Measurements from ENCODE around the gene PITPNB.

The PITPNB gene

GRCh38 chr22:27918341-27919221 lies 475 bp downstream of the PITPNB start:
- DNase-seq: peak; percentile 34

GRCh38 chr22:27915986-27916385 lies 3.1 kb downstream of the PITPNB start:
- DNase-seq: no peak

DNA sequence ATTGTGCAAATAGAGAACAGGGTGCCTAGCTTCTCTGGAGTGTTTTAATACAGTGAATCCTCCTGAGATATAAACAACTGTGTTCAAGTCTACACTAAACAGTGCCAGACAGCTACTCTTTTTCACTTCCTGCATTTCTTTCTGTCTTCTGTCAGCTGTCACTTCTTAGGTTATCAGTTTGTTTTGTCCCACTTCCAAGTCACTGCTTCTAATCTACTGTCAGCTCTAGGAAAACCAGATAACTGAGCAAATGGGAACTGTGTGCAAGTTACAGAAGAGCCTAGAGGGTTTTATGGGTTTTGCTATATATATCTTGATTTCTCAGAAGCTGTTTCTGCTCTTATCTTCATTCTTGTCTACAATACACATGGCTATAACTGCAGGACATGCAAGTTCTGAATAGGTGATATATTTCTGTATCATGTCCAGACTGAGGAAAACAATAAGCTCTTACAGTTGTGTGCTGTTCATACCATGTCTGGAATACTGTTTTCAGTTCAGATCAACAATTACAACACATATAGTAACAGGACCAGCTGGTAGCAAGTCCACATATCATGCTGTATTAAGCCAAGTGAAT lies 5.8 kb downstream of the PITPNB start:
- no peak for DNase-seq

GRCh38 chr22:27912101-27912500 lies 7.0 kb downstream of the PITPNB start:
- DNase-seq: no peak

DNA sequence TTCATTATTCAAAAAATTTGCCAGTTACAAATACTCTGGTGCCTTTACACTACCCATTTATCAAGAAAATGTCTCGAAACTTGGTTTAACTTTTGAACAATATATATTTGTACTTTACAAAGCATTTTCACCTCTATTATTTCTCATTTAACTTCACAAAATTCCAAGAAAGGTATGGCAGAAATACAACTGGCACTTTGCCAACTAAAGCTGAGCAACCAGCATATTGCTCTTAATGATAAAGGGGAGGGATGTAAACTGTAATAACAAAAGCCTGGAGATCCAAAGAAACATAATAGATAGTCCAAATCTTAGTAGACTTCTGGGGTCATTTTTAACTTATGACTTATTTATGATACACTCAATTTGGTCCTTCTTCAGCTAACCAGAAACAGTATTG lies 7.7 kb downstream of the PITPNB start:
- no peak for DNase-seq

GRCh38 chr22:27906241-27906640 lies 12.8 kb downstream of the PITPNB start:
- DNase-seq: no peak

GRCh38 chr22:27905653-27906052 lies 13.4 kb downstream of the PITPNB start:
- DNase-seq: no peak

GRCh38 chr22:27903805-27904473 lies 15.1 kb downstream of the PITPNB start:
- DNase-seq: no peak

GRCh38 chr22:27900153-27900552 lies 18.9 kb downstream of the PITPNB start:
- DNase-seq: no peak

DNA sequence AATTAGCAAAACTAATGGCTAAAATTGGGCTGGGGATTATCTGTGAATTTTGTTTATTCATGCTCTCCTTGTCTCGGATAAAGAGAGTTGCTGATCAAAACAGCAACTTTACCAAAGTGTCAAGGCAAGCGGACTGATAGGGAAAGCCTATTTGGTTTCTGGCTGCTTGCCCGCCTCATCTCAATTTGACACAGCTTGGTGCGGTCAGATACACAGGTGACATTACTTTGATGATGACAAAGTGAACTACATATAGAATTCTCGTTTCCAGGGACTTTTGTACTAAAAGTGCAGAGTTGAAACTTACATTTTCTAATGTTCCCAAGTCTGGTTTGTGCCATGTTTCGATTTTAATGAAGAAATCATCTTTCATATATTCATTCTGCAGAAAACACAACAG lies 22.8 kb downstream of the PITPNB start:
- no peak for DNase-seq

DNA sequence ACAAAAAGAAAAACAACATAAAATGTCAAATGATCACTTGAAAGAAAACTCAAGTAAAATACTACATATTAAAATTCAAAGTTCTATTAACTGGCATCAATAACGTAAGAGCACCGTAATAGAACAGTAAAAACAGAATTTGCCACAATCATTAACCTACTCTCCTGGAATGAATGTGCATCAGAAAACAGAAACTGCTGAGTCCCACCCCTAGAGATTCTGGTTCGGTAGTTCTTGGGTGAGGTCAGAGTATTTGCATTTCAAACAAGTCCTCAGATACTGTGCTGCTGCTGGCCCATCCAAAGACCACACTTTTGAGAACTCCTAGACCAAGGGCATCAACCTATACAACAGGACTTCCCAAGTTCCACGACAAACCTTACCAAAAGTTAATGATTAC lies 23.5 kb downstream of the PITPNB start:
- DNase-seq: no peak

DNA sequence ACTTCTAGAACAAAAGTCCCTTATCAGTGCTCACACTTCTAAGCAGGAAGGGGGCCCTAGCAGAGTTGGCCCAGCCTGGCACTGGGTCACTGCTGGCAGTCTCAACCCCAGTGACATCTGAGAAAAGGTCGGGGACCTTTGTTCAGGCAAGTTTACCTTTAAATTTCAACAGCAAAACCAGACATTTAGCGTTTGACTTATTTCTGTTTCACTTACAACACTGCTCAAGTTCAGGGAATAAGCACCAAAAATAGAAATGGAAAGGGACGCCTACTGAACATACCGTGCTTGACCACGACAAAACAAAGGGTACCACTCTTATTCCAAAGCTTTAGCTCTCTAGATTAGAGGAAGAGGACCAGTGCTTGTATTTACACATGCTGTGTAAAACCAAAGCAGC lies 26.2 kb downstream of the PITPNB start:
- no peak for DNase-seq

- no peak for DNase-seq
These were observed 27.0 kb downstream of the PITPNB start for GRCh38 chr22:27892064-27892463.

DNA sequence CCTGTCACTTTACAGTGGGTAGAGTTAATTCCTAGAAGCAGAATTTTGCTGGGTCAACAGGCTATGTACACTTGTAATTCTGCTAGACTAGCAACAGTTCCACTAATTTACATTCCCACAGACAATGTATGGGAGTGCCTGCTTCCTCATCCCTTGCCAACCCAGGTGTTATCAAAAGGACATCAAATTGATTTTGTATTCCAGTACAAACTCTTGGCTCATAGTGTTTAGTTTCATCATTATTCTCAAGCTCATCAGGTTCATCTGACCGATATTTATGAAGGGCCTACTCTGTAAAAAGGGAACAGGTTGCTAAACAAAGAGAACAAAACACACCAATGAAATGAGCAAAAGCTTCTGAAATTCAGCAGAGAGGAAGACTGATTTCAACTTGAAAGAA lies 30.7 kb downstream of the PITPNB start:
- no peak for DNase-seq

DNA sequence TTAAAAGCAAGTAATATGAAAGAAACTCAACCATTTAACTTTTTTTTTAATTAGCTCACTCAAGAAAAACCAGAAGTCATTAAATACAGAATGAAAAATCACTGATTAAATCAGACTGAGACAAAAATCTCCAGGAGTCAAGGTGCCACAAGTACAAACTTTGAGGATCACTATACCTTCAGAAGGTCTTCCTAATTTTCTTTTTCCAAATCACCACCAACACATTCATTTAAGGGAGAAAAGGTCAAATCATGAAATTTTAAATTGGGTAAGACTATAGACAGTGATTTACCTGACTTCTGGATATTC lies 32.3 kb downstream of the PITPNB start:
- no peak for DNase-seq

- no peak for DNase-seq
These were observed 32.8 kb downstream of the PITPNB start for GRCh38 chr22:27885977-27886842.

DNA sequence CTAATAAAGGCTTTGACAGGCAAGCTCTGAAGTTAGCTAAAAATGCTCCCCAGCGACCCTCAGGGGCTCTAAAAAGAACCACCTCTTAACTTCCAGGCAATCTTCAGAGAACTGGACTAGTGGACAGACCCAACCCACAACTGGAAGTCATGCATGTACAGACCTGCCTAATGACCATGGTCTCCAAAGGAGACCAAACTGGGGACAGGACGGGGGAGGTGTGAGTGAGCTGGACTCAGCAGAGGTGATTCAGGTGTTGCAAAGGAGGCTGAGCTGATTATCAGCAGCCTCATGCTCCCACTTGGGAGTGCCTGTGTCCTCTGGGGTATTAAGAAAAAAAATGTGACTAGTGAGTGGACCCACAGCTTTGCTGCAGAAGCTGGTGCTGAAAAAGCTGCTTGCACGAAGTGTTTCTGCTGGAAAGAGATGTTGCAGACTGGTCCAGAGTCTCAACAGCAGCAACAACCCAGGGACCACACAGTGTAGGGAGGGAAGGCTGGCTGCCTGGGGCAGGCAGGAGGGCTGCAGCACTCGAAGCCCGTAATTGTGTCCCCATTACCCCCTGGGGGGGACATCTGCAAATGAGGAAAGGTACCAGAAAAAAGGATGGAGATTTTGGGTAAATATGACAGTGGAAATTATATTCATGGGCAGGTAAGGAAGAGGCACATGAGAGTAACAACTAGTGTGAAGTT lies 35.3 kb downstream of the PITPNB start:
- no peak for DNase-seq

DNA sequence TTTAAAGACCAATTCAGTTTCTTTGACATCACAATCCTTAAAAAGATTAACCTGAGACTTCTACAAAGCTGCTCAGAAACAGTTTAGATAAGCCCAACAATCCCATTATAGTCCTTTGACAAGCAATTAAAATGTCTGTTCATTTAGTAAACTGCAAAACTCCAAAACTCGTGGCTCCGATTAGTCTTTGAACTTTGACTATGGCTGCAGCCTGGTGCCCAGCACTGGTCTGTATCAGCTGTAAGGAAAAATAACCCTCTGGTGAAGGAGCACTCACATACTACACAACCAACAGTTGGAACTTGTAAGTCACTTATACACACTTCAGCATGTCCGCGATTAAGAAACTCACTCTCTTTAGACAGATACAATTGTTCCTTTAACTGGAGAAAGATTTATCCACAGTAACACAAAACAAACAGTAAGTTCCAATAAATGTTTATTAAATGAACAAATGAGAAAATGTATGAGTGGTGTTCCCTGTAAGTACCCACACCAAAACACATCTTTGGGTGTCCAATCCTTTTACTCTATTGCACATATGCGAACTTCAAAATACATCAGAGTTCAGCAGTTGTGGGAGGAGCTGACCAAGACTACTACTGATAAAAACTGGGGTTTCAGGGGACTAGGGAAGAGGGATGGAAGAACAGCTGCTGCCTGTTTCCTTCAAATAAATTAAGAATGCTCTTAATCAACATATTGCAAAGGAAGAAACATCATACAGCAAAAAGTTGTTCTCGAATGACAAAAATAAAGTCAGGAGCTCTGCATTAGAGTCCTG lies 36.4 kb downstream of the PITPNB start:
- DNase-seq: no peak

GRCh38 chr22:27881421-27881820 lies 37.6 kb downstream of the PITPNB start:
- no peak for DNase-seq

- peak; percentile 10 for DNase-seq
These were observed 38.2 kb downstream of the PITPNB start for GRCh38 chr22:27880778-27881394.

- peak; percentile 8 for DNase-seq
These were observed 39.1 kb downstream of the PITPNB start for GRCh38 chr22:27879923-27880322.
